GM13977 (cell line): Measurements from ENCODE around the gene STARD3.
A peak's percentile ranks its signal among the peaks of the same experiment; 100 is the strongest.

ENCODE experiments used
- DNase-seq: peaks from one replicate; pipeline ENCODE4 v3.0.0; 2012; ENCODE audit warnings: low spot score
- in situ Hi-C: fragments of 300-500 bp; cut with MboI; formaldehyde crosslinking; loops from one replicate; pipeline ENCODE4 v1.12.0; 2022; ENCODE audit warnings: low sequenced_read_pairs, low pct_unique_long_range_greater_than_20kb, mixed read lengths, inconsistent platforms; ENCODE audit not compliant: unreplicated experiment
- TF ChIP-seq, protein P1 (sequence below): IDR thresholded peaks from 2 replicates; pipeline ENCODE4 v1.5.1; 2012; ENCODE audit warnings: mild to moderate bottlenecking, control low read depth; ENCODE audit not compliant: insufficient read depth; ENCODE audit errors: extremely low read depth, missing control alignments

Gene STARD3

DNA sequence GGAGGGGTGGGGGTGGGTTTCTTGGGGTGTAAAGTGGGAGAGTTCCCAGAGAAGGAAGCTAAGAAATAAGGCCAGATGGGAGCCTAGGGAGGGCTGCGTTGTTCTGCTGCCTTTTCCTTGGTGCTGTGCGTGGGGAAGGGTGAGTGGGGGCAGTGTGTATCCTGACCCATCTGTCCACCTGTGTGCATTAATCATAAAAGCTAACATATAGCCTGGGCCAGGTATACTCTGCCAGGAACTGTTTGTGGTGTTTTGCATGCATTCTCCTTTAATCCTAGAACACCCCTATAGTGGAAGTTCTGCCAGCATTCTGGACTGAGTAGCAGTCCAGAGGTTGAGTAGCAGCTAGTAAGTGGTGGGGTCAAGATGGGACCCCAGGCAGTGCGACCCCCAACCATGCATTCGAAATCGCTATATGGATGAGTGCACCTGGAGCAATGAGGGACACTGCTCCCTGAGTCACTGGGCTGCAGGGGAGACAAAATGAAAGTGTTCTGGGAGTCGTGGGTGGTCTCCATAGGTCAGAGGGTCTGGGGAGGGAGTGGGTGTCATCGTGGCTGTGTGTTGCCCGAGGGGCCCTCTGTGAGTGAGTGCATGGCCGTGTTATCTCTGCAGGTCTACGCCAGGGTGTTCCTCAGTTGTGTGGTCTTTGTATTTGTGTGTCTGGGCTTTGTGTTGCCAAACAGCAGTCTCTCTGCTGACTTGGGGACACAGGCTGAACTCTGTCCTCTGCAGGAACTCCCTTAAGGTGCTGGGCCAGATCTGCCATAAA, 64.3 kb downstream of the STARD3 start:
- in situ Hi-C loops: no loop called here
- TF ChIP-seq, protein P1, sequence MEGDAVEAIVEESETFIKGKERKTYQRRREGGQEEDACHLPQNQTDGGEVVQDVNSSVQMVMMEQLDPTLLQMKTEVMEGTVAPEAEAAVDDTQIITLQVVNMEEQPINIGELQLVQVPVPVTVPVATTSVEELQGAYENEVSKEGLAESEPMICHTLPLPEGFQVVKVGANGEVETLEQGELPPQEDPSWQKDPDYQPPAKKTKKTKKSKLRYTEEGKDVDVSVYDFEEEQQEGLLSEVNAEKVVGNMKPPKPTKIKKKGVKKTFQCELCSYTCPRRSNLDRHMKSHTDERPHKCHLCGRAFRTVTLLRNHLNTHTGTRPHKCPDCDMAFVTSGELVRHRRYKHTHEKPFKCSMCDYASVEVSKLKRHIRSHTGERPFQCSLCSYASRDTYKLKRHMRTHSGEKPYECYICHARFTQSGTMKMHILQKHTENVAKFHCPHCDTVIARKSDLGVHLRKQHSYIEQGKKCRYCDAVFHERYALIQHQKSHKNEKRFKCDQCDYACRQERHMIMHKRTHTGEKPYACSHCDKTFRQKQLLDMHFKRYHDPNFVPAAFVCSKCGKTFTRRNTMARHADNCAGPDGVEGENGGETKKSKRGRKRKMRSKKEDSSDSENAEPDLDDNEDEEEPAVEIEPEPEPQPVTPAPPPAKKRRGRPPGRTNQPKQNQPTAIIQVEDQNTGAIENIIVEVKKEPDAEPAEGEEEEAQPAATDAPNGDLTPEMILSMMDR: no peak
- DNase-seq: no peak

DNA sequence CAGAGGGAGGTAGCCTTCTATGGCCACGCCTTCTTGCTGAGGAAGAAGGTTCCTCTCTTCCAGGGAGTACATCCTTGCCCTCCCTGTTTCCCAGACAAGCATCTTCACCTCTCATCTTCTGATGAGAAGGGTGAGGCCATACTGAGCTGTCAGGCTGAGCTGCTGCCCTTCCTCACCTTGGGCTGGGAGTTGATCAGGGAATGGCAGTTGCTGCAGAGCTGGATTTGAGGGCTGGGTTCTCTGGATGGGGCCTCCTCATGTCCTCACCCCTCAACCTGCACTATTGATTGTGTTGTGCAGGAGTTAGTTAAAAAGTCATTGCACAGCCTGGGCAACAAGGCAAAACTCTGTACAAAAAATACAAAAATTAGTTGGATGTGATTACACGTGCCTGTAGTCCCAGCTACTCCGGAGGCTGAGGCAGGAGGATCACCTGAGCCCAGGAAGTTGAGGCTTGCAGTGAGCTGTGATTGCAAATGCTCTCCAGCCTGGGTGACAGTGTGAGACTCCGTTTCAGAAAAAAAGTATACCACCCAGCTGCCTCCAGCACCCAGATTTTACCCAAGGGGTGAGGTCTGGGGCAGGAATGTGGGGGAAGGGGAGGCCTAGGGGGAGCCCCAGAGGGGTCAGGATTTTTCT, 65.0 kb downstream of the STARD3 start:
- TF ChIP-seq, protein P1: no peak
- in situ Hi-C loops: no loop called here
- no peak for DNase-seq

DNA sequence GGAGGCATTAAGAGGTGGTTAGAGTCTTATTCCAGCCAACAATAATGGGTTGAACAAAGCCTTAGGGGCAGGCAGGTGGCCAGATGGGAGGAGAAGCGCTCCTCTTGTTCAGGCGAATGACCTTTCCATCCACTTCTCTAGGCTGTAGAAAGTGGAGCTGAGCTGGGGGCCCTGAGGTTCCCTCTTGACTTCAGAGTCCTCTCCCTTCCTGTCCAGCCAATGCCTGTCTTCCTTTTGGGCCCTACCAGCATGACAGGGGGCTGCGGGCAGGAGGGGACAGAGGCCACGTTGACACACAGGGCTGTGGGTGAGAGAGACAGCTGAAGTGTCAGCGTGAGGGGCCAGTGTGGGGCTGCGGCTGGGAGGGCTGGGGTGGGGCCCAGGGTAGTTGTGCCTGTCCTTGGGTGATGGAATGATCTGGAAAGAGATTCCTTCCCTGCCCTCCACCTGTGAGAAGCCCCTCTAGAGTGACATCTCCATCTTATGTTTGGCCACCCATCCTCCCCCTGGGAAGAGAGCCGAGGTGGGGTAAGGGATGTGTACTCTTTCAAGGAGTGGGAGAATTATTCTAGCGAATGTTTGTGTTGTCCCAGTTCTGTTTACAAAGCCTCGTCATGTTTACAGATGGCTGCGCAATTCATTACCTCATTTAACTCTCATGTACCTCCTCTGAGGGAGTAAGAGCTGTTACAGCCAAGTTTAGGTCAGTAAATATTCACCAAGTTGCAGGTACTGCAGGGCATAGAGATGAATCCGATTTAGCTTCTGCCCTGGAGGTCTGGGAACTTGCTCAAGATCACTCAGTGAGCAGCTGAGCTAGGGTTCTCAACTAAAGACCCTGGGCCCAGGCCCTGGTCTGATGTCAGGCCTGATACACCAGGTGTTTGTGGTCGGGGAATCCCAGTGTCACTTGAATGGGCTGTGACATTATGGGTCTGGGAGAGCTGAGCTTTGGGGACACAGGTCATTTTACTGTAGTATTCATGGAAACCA, 66.3 kb downstream of the STARD3 start:
- peak; percentile 80 for DNase-seq
- TF ChIP-seq, protein P1: no peak
- in situ Hi-C loops: no loop called here

DNA sequence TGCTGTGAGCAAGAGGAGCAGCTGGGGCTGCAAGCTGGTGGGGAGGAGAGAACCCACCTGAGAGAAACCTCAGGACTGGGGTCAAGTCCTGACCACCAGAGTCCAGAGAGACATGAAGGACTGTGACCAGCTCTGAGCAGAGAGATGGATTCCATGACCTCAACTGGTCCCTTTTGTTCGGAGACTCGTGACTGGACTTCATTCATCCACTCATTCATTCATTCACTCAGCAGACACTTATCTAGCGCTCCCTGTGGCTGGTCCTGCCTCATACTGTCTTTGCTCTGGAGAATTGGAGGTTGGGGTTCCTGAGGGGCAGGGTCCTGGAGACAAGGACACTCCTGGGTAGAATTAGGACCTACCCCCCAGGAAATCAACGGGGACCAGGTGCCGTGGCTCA, 67.0 kb downstream of the STARD3 start:
- no peak for DNase-seq
- in situ Hi-C loops: no loop called here
- TF ChIP-seq, protein P1: no peak

DNA sequence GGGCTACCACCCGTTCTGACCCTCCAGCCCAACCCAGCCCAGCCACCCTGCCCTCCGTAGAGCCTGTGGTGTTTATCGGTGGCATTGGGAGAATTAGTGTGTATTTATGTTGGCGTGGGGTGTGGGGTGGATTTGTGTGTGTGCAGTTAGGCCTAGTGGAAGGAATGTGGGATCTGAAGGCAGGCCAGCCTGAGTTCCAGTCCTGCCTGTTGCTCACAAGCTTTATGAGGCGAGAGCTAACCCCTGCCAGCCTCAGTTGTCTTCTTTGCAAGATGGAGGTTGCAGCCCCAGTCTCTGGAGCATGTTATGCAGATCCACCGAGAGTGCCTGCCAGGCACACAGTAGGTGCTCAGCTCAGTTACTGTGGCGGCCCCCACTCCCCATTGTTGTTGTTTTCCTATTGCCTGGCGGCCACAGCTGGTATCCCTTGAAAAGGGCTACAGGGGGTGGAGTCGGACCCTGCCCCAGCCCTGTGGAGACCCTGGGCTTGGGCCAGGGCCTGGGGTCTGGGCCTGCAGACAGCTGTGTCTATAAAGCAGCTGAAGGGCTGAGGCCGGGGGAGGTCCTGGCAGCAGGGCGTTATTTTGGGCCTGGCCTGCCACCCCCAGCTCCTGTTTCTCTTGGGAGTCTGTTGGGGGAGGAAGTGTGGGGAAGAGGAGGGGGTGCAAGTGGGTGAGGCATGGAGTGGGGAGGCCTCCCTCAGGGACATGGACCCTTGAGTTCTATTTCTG, 68.0 kb downstream of the STARD3 start:
- DNase-seq: no peak
- TF ChIP-seq, protein P1: no peak
- in situ Hi-C loops: no loop called here
